AG04449 (cell line): ENCODE data around the gene S1PR2.
"Not testable (repeated sequence)": the region's sequence is repeated elsewhere in the genome, so short reads cannot be mapped to it uniquely, and the experiment has no call there.

Experiments
- CTCF ChIA-PET: fragments of 350-600 bp; formaldehyde crosslinking; extraction: SDS; loops from one replicate; lab custom pipeline; 2021; ENCODE audit warnings: antibody characterized with exemption; lab: Yijun Ruan, JAX
- POLR2A ChIA-PET: fragments of 400-600, 350-600 bp; formaldehyde crosslinking; extraction: SDS; loops from one replicate; lab custom pipeline; 2020; ENCODE audit warnings: antibody characterized with exemption, inconsistent platforms; lab: Yijun Ruan, JAX
- DNase-seq: peaks from one replicate; pipeline ENCODE4 v3.0.0-alpha.2; 2010; ENCODE audit warnings: low read depth, low spot score
- H3K4me3 ChIP-seq: 2 replicates; pipeline ENCODE4 v1.5.1; 2011; ENCODE audit warnings: low read depth, mild to moderate bottlenecking, control low read depth, low read length
- TF ChIP-seq, protein P1 (sequence below): IDR thresholded peaks from one replicate; pipeline ENCODE4 v1.5.1; 2011; ENCODE audit warnings: mild to moderate bottlenecking, moderate library complexity, low read length, control low read depth, inconsistent platforms; ENCODE audit not compliant: insufficient read depth; ENCODE audit errors: missing control alignments

Gene S1PR2

DNA sequence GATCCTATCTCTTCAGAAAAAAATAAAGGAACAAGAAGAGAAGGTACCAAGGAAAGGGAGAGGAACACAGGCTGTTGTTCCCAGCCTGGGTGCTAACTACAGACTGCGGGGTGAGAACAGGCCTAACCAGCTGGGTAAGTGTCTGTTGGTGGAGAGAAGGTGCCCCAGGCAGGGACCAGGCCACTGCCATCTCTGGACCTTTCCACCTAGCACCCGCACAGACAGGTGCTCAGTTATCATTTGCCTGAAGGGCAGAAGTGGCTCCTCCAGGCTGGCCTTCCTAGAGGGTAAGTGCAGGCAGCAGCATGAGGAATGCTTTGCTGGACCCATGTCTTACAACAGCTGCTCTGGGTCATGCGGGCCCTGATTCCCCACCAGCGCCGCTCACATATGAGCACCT, 46.5 kb downstream of the S1PR2 start:
- TF ChIP-seq, protein P1, sequence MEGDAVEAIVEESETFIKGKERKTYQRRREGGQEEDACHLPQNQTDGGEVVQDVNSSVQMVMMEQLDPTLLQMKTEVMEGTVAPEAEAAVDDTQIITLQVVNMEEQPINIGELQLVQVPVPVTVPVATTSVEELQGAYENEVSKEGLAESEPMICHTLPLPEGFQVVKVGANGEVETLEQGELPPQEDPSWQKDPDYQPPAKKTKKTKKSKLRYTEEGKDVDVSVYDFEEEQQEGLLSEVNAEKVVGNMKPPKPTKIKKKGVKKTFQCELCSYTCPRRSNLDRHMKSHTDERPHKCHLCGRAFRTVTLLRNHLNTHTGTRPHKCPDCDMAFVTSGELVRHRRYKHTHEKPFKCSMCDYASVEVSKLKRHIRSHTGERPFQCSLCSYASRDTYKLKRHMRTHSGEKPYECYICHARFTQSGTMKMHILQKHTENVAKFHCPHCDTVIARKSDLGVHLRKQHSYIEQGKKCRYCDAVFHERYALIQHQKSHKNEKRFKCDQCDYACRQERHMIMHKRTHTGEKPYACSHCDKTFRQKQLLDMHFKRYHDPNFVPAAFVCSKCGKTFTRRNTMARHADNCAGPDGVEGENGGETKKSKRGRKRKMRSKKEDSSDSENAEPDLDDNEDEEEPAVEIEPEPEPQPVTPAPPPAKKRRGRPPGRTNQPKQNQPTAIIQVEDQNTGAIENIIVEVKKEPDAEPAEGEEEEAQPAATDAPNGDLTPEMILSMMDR, result no peak
- ChIA-PET CTCF (interaction anchor here (1.1 to 1.3 kb wide), 2 partner anchors 10 to 65 kb away, joined by 3 to 4 read pairs; no protein-coding TSS in a partner anchor), POLR2A (interaction anchor here (0.6 kb wide), 1 partner anchor 173 kb away, joined by 3 read pairs; no protein-coding TSS in a partner anchor)
- no peak for DNase-seq
- H3K4me3 ChIP-seq, result no peak overlapping the region

DNA sequence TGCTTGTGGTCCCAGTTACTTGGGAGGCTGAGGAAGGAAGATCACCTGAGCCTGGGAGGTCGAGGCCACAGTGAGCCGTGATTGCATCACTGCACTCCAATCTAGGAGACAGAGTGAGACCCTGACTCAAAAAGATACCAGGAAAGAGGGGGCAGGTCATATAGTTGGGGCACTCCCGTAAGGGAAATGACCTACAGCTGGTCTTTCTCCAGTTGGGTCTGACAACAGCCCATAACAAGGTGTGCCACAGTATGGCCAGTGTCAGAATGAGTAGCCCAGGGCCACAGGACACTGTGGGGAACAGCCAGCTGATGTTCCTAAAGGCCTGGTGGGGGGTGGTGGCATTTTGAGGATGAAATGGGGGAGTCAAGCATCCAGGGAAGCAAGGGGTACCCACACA, 47.2 kb downstream of the S1PR2 start:
- no peak for DNase-seq
- ChIA-PET CTCF (interaction anchor here (0.6 to 1.3 kb wide), 3 partner anchors 9 to 66 kb away, joined by 3 to 4 read pairs (median 3); no protein-coding TSS in a partner anchor), POLR2A (interaction anchor here (0.6 kb wide), 1 partner anchor 172 kb away, joined by 3 read pairs; no protein-coding TSS in a partner anchor)
- TF ChIP-seq, protein P1, result no peak
- H3K4me3 ChIP-seq, result no peak overlapping the region

DNA sequence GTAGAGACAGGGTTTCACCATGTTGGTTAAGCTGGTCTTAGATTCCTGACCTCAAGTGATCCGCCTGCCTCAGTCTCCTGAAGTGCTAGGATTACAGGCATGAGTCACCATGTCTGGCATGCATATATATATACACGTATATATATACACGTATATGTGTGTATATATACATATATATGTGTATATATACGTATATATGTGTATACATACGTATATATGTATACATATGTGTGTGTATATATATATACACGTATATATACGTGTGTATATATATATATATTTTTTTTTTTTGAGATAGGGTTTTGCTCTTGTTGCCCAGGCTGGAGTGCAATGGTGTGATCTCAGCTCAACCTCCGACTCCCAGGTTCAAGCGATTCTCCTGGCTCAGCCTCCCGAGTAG, 48.3 kb downstream of the S1PR2 start:
- no peak overlapping the region for H3K4me3 ChIP-seq
- DNase-seq, result no peak
- POLR2A ChIA-PET, result no interaction called here
- CTCF ChIA-PET, result interaction anchor here (1.5 to 2.2 kb wide), 2 partner anchors 15 to 67 kb away, joined by 5 to 9 read pairs; no protein-coding TSS in a partner anchor
- TF ChIP-seq, protein P1, result no peak

DNA sequence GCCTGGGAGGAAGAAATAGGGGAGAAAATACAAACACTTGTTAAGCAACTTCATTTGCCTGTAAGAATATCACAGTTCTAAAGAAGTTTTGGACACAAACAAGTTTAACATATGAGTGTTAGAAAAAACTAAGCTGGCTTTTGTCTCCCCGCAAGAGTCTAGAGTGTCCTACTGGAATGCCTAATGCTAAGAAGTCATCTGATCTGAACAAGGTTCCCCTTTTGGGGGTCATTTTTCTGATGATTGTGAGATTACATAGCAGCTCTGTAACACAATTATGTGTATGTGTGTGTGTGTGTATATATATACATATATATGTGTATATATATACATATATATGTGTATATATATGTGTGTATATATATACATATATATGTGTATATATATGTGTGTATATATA, 49.1 kb downstream of the S1PR2 start:
- no peak overlapping the region for H3K4me3 ChIP-seq
- CTCF ChIA-PET, result interaction anchor here (1.5 to 2.2 kb wide), 2 partner anchors 15 to 68 kb away, joined by 5 to 9 read pairs; no protein-coding TSS in a partner anchor
- no peak for DNase-seq
- POLR2A ChIA-PET, result no interaction called here
- TF ChIP-seq, protein P1, result no peak

DNA sequence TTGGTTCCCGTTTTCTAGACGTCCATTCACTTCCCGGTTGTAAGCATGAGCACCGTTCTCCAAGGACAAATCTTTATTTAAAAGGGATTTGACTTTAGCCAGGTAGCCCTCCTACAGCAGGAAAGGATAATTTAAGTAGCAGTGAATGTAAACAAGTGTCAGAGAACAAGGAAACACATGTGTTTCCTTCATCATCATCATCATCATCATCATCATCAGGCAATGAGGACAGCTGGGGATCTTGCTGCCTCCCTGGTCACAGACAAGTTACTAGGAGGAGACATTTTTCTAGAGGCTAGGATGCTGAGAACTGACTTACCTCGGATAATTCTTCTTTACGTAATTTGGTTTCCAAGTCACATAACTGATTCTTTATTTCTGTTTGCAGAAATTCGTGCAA, 50.7 kb downstream of the S1PR2 start:
- DNase-seq, result no peak
- CTCF ChIA-PET, result interaction anchor here (0.7 to 2.2 kb wide), 2 partner anchors 13 to 79 kb away, joined by 3 to 5 read pairs; no protein-coding TSS in a partner anchor
- POLR2A ChIA-PET, result no interaction called here
- TF ChIP-seq, protein P1, result no peak
- no peak overlapping the region for H3K4me3 ChIP-seq

DNA sequence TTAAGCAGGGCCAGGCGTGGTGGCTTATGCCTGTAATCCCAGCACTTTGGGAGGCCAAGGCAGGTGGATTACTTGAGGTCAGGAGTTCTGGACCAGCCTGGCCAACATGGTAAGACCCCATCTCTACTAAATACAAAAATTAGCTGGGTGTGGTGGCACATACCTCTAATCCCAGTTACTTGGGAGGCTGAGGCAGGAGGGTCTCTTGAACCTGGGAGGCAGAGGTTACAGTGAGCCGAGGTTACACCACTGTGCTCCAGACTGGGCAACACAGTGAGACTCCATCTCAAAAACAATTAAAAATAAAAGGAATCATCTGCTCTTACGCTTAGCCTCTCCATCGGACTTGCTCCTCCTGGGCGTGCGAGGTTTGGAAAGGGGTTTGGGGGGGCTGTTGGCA, 51.1 kb downstream of the S1PR2 start:
- DNase-seq, H3K4me3 ChIP-seq, CTCF ChIA-PET, POLR2A ChIA-PET: not testable (repeated sequence)

DNA sequence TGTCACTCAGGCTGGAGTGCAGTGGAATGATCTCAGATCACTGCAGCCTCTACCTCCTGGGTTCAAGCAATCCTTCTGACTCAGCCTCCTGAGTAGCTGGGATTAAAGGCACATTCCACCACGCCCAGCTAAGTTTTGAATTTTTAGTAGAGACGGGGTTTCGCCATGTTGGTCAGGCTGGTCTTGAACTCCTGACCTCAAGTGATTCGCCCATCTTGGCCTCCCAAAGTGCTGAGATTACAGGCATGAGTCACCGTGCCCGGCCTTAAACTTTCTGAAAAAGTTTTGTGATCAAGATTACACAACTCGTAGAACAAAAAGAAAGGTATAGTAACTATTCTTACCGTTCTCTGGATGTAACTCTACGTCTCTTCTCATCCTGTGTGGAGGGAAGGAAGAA, 57.6 kb downstream of the S1PR2 start:
- H3K4me3 ChIP-seq, result no peak overlapping the region
- CTCF ChIA-PET, result interaction anchor here (0.8 kb wide), 1 partner anchor 76 kb away, joined by 3 read pairs; no protein-coding TSS in a partner anchor
- POLR2A ChIA-PET, result no interaction called here
- TF ChIP-seq, protein P1, result no peak
- DNase-seq, result no peak
